Hepatocyte (in vitro differentiated cells): Measurements from ENCODE around the gene PTPRN2.

ENCODE experiments used
- EZH2phosphoT487 ChIP-seq: fragments of 200-600 bp; sonication (generic); IDR thresholded peaks from one replicate; pipeline ENCODE4 v1.6.1; 2018; ENCODE audit warnings: antibody characterized with exemption, mild to moderate bottlenecking, low read depth, moderate library complexity; ENCODE audit not compliant: unreplicated experiment, severe bottlenecking
- TF ChIP-seq, protein P1 (sequence below): fragments of 200-600 bp; sonication (generic); IDR thresholded peaks from 2 replicates; pipeline ENCODE4 v1.5.1; 2016; ENCODE audit warnings: antibody characterized with exemption, mild to moderate bottlenecking; ENCODE audit not compliant: poor library complexity

DNA sequence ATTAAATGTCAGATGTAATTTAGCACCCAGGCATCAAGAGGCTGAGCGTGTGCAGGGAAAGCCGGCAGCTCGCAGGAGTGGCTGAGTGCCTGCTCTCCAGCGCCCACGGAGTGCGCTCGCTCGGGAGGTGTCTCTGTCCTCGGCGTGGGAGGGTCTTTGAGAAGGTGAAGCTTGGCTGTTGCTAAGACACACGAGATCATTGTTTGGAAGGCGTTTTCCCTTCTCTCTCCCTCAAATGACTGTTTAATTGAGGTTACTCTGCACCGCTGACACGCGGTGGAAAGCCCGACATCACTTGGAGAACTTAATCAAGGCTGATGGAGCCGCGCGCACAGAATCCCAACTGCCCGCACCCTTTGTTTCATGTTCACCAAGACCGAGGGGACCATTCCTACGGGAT, 836.2 kb downstream of the PTPRN2 start:
- TF ChIP-seq, protein P1, sequence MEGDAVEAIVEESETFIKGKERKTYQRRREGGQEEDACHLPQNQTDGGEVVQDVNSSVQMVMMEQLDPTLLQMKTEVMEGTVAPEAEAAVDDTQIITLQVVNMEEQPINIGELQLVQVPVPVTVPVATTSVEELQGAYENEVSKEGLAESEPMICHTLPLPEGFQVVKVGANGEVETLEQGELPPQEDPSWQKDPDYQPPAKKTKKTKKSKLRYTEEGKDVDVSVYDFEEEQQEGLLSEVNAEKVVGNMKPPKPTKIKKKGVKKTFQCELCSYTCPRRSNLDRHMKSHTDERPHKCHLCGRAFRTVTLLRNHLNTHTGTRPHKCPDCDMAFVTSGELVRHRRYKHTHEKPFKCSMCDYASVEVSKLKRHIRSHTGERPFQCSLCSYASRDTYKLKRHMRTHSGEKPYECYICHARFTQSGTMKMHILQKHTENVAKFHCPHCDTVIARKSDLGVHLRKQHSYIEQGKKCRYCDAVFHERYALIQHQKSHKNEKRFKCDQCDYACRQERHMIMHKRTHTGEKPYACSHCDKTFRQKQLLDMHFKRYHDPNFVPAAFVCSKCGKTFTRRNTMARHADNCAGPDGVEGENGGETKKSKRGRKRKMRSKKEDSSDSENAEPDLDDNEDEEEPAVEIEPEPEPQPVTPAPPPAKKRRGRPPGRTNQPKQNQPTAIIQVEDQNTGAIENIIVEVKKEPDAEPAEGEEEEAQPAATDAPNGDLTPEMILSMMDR, result no peak
- TF ChIP-seq EZH2phosphoT487, result no peak
